Left hindlimb (tissue), 1 donor: ENCODE data around the gene CACNA1H.
"Not testable (repeated sequence)": the region's sequence is repeated elsewhere in the genome, so short reads cannot be mapped to it uniquely, and the experiment has no call there.

Experiments
- DNase-seq: peaks from one replicate; pipeline ENCODE4 v3.0.0-alpha.2; 2018

CACNA1H gene

DNA sequence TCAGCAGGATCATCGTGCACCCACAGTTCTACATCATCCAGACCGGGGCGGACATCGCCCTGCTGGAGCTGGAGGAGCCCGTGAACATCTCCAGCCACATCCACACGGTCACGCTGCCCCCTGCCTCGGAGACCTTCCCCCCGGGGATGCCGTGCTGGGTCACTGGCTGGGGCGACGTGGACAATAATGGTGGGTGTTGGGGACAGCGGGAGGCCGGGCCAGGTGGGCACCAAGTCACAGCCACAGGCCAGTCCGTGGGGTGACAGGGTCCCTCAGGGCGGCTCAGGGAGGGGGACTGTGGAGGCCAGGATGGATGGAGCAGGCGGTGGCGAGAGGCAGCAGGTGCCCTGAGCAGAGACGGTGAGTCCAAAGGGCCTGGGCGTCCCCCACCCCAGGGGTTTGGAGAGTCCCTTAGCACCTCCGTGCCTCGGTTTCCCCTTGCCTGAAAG is 104.0 kb downstream of the CACNA1H start:
- no peak for DNase-seq

DNA sequence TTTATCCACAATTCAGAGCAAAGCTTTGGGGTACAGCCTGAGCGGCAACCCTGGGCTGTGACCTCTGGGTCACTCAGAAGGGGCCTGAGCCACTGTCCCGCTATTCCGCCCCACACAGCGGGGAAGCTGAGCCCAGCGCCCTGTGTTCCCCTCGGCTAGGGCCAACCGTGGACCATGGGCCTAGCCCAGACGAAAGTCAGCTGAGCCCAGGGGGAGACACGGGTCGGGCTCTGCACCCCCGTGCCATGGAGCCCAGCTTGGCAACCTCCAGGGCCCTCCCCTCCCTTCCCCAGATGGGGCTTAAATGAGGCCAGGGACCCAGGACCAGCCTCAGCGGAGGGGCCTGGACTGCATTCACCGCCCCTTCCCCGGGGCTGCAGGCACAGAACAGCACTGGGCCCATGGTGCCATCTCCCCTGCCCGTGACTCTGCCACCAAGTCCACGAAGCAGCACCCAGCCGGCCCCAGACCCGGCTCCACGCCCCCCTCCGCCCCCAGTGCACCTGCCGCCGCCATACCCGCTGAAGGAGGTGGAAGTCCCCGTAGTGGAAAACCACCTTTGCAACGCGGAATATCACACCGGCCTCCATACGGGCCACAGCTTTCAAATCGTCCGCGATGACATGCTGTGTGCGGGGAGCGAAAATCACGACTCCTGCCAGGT is 104.8 kb downstream of the CACNA1H start:
- DNase-seq: no peak

DNA sequence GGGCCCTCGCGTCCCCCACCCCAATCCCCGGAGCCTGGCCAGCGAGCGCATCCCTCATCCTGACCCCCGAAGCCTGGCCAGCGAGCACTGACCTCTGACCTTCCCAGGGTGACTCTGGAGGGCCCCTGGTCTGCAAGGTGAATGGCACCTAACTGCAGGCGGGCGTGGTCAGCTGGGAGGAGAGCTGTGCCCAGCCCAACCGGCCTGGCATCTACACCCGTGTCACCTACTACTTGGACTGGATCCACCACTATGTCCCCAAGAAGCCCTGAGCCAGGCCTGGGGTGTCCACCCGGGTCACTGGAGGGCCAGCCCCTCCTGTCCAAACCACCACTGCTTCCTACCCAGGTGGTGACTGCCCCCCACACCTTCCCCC is 105.3 kb downstream of the CACNA1H start:
- no peak for DNase-seq

DNA sequence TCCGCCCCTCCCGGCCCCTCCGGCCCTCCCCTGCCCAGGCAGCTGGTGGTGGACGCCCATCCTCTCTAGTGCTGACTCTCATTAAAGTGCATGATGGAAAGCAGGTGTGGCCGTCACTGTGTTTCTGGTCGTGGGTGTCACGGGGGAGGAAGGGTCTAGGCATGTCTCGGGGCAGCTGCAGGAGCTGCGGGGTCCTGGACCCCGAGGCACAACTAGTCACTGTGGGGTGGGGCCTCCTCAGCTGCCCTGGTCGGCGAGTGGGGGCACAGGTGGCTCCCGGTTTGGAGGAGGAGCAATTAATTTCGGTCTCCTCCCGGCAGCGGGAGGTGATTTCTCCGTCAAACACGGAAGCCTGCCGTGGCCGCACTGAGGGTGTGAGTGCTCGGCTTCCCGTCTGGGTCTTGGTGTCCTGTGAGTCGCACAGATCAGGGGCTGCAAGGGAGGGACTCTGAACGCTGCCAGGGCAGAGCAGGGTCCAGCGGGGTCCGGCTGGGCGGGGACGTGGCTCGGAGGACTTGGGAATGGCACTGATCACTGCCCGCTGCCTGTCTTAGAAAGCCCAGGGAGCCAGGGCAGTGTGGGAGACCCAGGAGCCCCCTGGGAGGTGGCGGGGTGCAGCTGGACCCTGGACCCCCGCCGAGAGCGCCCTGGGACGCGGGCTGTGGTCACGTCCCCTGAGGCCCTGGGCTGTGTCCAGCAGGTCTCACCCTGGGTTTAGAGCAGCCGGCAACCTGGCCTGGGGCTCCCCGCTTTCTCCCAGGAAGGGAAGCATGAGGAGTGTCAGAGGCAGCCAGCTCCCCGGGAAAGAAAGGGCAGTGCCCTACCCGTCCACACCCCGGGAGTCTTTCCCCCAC is 106.2 kb downstream of the CACNA1H start:
- no peak for DNase-seq

DNA sequence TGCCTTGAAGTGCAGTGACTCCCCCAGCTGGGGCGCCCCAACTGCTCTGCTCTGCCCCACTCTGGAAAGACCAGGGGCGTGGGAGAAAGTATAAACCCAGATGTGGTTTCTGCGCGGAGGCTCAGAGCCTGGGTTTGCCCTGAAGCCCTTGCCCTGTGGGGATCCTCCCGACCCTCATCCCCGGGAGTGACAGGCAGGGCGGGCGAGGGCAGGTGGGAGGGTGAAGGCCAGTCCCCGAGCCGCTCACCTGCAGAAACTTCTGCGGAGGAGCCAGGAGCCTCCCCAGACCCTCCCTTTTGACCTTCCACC is 106.8 kb downstream of the CACNA1H start:
- DNase-seq: no peak

DNA sequence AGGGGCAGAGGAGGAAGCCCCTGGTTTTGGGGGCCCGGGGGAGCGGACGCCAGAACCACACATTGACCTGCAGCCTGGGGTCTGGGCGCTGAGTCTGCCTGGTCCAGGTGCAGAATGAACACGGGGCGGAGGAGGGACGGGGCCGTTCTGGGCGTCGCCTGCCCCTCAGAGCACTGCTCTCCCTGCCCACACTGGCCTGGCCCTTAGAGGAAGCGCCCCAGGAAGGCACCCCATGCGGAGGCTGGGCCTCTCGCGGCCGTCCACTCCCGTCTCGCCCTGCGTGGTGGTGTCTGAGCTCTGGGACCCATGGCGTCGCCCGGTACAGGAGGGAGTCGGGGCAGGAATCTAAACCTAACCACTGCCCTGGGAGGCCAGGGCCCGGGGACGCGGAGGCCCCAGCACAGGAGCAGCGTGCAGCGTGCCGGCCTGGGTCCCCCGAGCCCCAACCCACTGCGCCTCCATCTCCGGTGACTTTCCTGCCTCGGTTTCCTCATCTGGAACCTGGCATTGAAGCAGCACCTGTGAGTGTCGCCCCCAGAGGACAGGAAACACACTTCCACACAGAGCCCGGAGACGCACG is 107.3 kb downstream of the CACNA1H start:
- DNase-seq: no peak

DNA sequence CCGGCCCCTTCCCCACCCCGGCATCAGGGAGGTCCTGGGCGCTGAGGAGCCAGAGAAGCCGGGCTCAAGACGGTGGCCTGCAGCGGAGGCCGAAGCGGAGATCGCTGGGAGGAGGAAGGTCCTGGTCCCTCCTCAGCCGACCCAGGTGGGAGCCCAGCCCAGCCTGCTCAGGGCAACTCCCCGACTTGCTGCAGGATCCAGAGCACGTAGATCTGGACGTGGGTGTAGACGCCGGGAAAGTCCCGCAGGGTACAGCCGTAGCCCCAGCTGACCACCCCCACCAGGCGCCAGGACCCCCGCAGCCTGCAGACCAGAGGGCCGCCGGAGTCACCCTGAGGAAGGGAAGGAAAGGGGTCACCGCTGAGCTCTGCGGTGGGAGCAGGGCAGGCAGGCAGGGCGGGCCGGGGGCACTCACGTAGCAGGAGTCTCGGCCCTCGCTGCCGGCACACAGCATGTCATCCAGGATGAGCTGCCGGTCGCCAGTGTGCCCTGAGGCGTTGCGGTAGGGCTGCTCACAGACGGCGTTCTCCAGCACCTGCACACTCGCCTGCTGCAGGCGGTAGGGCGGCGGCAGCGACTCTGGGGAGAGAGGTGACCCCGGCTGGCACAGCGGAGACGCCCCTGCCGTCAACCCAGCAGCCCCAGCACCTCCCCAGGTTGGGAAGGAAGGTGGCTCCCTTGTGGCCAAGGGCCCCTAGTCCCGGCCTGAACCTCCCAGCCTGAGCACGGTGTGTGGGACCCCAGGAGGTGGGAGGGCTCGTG is 108.4 kb downstream of the CACNA1H start:
- no peak for DNase-seq

DNA sequence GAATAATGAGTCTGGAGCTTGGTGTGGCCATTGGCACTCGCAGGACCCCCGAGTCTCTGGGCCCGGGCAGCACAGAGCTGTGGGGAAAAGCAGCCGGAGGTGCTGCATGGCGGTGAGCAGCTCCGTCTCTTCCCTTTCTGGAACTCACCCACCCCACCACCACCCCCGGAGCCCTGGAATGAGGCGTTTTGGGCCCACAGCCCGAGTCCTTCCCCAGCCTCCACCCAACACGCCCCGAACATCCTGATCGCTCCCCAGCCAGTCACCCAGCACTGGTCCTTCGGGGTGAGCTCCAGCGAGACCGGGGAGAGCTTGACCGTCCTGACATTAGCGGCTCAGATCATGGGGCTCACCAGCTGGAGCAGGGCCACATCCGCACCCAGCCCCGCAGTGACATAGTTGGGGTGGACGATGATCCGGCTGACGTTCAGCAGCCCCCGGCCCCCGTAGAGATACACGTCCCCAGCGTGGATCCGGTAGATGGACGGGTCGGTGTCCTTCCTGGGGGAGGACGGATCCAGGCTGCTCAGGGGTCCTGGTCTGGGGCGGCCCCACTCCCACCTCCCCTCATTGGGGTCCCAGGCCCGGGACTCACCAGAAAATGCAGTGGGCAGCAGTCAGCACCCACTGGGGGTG is 109.4 kb downstream of the CACNA1H start:
- no peak for DNase-seq

DNA sequence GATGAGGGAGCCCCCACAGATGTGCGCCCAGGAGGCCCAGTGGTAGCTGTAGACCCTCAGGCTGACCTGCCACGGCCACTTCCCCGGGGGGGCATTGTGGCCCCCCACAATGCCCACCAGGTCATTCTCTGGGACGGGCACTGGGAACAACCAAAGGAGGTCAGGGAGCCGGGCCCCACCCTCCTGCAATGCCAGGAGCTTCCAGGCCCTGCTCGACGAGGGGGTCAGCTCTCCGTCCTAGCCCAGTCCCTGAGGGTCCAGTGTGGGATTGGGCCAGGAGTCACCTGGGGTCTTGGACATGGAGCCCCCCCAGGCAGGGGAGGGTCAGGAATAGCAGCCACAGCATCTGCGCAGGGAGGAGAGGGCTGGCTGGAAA is 109.9 kb downstream of the CACNA1H start:
- DNase-seq: no peak

DNA sequence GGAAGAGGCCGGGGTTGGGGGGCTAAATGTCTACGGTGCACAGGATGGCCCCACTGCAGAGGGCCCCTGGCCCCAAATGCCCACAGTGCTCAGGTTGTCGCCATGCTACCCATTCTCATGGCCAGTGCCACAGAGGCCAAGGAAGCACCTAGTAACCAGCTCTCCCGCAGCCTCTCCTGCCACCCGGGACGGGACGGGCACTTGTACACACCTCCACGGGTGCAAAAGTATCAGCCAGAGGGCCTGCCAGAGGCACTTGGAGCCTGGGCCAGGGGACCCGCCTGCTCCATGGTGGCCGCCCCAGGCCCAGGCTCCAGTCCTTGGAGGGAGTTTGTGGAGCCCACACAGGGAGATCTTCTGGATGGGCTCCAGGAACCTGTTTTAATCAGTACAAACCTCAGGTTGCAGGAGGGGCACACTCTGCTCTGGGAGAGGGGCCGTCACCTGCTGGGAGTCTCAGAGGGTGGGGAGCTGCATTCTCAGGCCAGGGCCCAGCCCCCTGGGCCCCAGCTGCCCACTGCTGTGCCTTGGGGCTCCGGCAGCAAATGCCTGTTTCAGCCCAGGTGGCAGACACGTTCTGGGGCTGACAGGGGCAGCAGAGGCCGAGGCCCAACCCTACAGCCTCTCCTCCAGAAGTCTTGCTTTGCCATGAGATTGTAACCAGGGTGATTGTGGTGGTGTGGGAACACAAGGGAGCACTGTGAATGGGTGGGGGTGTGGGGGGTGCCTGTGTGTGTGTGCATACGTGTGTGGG is 110.9 kb downstream of the CACNA1H start:
- DNase-seq: no peak

DNA sequence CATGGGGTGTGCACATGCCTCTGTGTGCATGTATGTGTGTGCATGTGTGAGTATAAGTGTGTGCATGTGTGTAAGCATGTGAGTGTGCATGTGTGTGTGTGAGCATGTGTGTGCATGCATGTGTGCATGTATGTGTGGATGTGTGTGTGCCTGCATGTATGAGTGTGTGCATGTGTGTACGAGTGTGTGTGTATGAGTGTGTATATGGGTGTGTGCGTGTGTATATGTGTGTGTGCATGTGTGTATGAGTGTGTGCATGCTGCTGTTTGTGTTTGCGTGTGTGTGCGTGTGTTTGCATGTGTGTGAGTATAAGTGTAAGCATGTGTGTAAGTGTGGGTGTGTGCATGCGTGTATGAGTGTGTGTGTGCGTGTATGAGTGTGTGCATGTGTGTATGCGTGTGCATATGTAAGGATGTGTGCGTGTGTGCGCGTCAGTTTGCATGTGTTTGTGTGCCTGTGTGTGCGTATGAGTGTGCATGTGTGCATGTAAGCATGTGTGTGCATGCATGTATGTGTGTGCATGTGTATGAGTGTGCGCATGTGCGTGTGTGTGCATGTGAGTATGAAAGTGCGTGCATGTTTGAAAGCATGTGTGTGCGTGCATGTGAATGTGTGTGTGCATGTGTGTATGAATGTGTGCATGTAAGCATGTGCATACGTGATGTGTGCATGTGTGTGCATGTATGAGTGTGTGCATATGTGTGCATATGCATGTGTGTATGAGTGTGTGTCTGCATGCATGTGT is 111.6 kb downstream of the CACNA1H start:
- DNase-seq: no peak

DNA sequence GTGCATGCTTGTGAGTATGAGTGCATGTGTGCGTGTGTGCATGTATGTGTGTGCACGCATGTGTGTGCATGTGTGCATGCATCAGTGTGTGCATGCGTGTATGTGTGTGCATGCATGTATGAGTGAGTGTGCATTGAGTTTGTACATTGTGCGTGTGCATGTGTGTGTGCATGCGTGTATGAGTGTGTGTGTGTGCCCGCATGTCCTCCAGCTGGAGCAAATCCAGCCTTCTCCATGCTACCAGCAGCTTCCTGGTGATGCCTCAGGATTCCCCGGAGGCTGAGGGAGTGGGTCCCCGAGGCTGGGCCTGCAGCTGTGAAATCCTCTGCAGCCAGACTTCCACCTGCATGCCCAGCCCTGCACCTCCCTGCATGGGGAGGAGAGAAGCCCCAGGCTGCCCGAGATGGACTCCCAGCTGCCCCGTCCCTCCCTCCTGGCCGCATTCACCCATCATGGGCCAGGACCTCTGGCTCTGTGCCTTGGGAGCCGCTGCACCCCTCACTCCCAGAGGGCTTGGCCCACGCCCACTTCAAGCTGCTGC is 112.3 kb downstream of the CACNA1H start:
- no peak for DNase-seq

DNA sequence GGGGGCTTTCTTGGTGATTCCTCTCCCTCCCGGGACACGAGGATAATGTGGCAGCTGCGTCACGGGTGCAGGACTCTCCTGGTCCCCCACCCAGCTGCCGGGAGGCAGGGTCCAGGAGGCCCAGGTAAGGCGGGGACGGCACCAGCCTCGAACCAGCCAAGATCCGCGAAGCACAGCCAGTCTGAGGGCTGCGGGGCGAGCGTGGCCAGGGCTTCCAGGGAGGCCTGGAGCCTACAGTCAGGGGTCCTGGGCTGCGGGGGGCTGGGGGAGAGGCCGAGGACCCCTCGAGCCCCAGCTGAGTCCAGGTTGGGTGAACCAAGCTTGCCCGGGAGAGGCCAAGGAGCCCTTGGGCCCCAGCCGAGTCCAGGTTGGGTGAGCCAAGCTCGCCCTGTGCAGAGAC is 112.9 kb downstream of the CACNA1H start:
- DNase-seq: no peak

DNA sequence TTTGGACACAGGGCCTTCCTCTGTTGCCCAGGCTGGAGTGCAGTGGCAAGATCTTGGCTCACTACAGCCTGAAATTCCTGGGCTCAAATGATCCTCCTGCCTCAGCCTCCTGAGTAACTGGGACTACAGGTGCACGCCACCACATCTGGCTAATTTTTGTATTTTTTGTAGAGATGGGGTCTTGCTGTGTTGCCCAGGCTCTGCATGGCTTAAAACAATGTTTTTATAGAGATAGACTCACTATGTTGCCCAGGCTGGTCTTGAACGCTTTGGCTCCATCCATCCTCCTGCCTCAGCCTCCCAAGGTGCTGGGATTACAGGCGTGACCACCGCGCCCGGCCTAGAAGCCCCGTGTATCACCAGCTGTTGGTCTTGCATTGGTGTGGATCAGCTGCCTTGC is 116.5 kb downstream of the CACNA1H start:
- DNase-seq: not testable (repeated sequence)

DNA sequence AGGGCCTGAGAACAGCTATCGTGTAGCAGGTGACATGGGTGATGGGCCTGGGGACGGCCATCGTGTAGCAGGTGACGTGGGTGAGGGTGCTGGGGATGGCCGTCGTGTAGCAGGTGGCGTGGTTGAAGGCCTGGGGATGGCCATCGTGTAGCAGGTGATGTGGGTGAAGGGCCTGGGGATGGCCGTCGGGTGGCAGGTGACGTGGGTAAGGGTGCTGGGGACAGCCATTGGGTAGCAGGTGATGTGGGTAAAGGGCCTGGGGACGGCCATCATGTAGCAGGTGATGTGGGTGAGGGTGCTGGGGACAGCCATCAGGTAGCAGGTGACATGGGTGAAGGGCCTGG is 118.4 kb downstream of the CACNA1H start:
- DNase-seq: no peak
